ENCODE data around the gene LASP1.

DNA sequence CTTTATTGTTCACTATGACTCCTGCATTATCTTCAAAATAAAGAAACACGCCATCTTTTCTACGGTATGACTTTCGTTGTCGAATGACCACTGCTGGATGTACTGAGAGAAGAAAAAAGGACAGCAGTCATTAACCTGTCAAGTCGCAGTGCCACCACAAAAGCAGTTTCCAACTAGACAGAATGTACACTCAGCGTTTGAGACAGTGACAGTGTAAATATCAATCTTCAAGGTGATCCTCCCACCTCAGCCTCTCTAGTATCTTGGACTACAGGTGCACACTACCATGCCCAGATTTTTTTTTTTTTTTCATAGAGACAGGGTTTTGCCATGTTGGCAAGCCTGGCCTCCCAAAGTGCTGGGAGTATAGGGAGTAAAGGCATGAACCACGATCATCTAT, 19.5 kb upstream of the LASP1 start:
- TF ChIP-seq, protein P1, sequence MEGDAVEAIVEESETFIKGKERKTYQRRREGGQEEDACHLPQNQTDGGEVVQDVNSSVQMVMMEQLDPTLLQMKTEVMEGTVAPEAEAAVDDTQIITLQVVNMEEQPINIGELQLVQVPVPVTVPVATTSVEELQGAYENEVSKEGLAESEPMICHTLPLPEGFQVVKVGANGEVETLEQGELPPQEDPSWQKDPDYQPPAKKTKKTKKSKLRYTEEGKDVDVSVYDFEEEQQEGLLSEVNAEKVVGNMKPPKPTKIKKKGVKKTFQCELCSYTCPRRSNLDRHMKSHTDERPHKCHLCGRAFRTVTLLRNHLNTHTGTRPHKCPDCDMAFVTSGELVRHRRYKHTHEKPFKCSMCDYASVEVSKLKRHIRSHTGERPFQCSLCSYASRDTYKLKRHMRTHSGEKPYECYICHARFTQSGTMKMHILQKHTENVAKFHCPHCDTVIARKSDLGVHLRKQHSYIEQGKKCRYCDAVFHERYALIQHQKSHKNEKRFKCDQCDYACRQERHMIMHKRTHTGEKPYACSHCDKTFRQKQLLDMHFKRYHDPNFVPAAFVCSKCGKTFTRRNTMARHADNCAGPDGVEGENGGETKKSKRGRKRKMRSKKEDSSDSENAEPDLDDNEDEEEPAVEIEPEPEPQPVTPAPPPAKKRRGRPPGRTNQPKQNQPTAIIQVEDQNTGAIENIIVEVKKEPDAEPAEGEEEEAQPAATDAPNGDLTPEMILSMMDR (conservative IDR thresholded peaks at IDR 0.05; ENCODE audit: low read depth, low read length), result no peak
- no peak for TF ChIP-seq EZH2 (IDR thresholded peaks at IDR 0.05; ENCODE audit: low read length, unreplicated experiment)
- no peak for TF ChIP-seq EZH2phosphoT487 (IDR thresholded peaks at IDR 0.05; ENCODE audit: borderline replicate concordance, low read length)
